CD4-positive, CD25-positive, alpha-beta regulatory T cell (primary cell): Measurements from ENCODE around the gene FDX2. TPM values are rescaled to one million over a fixed set of nuclear protein-coding genes. Genes with fewer than 3 reads are reported as not detected.

ENCODE experiments used
- ATAC-seq, 2 donors: fragments of 150-1000 bp; cut with Tn5 transposase; one replicate each; pipeline ENCODE4 v1.10.0; 2021; ENCODE audit warnings: low read depth in 2 of 2, moderate number of reproducible peaks in 2 of 2, moderate library complexity in 1 of 2
- DNase-seq, 3 donors: peaks; one replicate each; pipeline versions ENCODE4 v3.0.0 to v3.0.0-alpha.2; 2012 to 2022; ENCODE audit warnings: mixed read lengths in 1 of 3
- H3K27ac ChIP-seq: one replicate; pipeline ENCODE4 v1.7.0; 2013; ENCODE audit warnings: mild to moderate bottlenecking, low read length; ENCODE audit not compliant: insufficient read depth, poor library complexity, severe bottlenecking
- H3K27me3 ChIP-seq: one replicate; pipeline ENCODE4 v1.7.0; 2013; ENCODE audit warnings: low read length; ENCODE audit not compliant: control insufficient read depth, insufficient read depth
- H3K36me3 ChIP-seq: one replicate; pipeline ENCODE4 v1.7.0; 2013; ENCODE audit warnings: mild to moderate bottlenecking, low read length, moderate library complexity; ENCODE audit not compliant: control insufficient read depth, insufficient read depth
- H3K4me1 ChIP-seq: 2 replicates; pipeline ENCODE4 v1.7.0; 2013; ENCODE audit warnings: mild to moderate bottlenecking, low read length; ENCODE audit not compliant: insufficient read depth, control insufficient read depth, poor library complexity, severe bottlenecking
- H3K4me3 ChIP-seq: one replicate; pipeline ENCODE4 v1.7.0; 2013; ENCODE audit warnings: low read depth, mild to moderate bottlenecking, low read length, moderate library complexity
- H3K9me3 ChIP-seq, 2 experiments: 1 replicate in 1 of 2; 2 replicates in 1 of 2; pipeline ENCODE4 v1.7.0; 2013; ENCODE audit warnings: low read length in 2 of 2, mild to moderate bottlenecking in 1 of 2, moderate library complexity in 1 of 2; ENCODE audit not compliant: control insufficient read depth in 2 of 2
- H3K27ac Mint-ChIP-seq, 3 donors: one replicate each; pipeline ENCODE4 v1.8.0; 2020 to 2022; ENCODE audit warnings: mild to moderate bottlenecking in 3 of 3, mixed read lengths in 3 of 3, moderate library complexity in 2 of 3
- H3K27me3 Mint-ChIP-seq: one replicate; pipeline ENCODE4 v1.8.0; 2022; ENCODE audit warnings: mild to moderate bottlenecking, mixed read lengths
- H3K36me3 Mint-ChIP-seq: one replicate; pipeline ENCODE4 v1.8.0; 2020; ENCODE audit warnings: mixed read lengths
- H3K4me1 Mint-ChIP-seq, 4 donors: one replicate each; pipeline ENCODE4 v1.8.0; 2020 to 2022; ENCODE audit warnings: mixed read lengths in 4 of 4, mild to moderate bottlenecking in 1 of 4
- H3K4me3 Mint-ChIP-seq, 4 donors: one replicate each; pipeline ENCODE4 v1.8.0; 2020 to 2022; ENCODE audit warnings: mild to moderate bottlenecking in 4 of 4, mixed read lengths in 4 of 4, moderate library complexity in 3 of 4
- H3K9me3 Mint-ChIP-seq, 7 donors: one replicate each; pipeline ENCODE4 v1.8.0; 2020 to 2022; ENCODE audit warnings: mixed read lengths in 7 of 7, mild to moderate bottlenecking in 3 of 7, moderate library complexity in 2 of 7
- polyA plus RNA-seq, 4 donors: library from polyadenylated mRNA; unstranded; fragments of 300-500 nt; fragmentation: Illumina TruSeq; gene quantifications; one replicate each; pipeline ENCODE4 v1.2.3, GENCODE V29; 2021
- total RNA-seq: library from RNA; stranded (reverse); gene quantifications from one replicate; pipeline ENCODE4 v1.2.3, GENCODE V29; 2022

The FDX2 gene
- total and polyA plus RNA-seq, 5 donors from 2014 or later = 3.5 to 16.5 (median 13.4) TPM

DNA sequence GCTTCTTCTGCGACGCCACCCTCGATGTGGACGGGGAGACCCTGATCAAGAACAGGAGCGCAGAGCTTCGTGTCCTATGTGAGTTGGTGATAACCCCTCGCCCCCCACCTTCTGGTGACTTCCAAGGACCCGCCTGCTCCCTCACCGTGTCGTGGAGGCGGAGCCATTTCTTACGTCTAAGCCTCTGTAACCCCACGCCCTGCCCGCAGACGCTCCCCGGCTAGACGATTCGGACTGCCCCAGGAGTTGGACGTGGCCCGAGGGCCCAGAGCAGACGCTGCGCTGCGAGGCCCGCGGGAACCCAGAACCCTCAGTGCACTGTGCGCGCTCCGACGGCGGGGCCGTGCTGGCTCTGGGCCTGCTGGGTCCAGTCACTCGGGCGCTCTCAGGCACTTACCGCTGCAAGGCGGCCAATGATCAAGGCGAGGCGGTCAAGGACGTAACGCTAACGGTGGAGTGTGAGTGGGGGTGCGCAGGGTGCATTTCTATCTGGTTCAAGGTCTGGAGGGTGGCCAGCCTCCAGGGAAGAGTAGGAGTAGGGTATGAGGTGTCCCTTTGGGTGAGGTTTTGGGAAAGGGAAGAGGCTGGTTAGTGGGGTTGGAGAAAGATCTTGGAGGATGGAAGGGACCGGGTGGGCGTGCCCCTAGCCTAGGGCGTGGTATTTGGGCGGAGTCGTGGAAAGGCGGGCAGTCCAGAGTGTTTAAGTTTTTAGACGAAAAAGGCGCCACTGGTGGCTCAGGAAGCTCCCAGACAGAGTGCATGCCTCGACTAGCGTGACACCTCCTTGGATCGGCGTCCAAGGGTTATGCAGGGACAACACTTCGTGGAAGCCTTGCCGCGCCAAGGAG, 22.8 kb downstream of the FDX2 start:
- no peak overlapping the region for H3K27ac ChIP-seq
- Mint-ChIP-seq H3K4me1 (peaks cover 0 to 66% (median 23%) of the 10 kb centered on the region in 4 donors), H3K27me3 (peaks cover 75% of the 10 kb centered on the region), H3K27ac (peak overlapping the region in 2 of 3 donors; percentile 49 to 58), H3K36me3 (no peaks in the 10 kb centered on the region), H3K9me3 (peaks cover 0 to 4% (median 0%) of the 10 kb centered on the region in 7 donors), H3K4me3 (peak overlapping the region; percentile 82 to 90 (median 86))
- H3K36me3 ChIP-seq = no peaks in the 10 kb centered on the region
- DNase-seq (no peak), ATAC-seq (no peak)
- H3K4me1 ChIP-seq = peaks cover 81% of the 10 kb centered on the region
- no peak overlapping the region for H3K4me3 ChIP-seq
- peaks cover 5% of the 10 kb centered on the region for H3K27me3 ChIP-seq
- H3K9me3 ChIP-seq = no peaks in the 10 kb centered on the region

DNA sequence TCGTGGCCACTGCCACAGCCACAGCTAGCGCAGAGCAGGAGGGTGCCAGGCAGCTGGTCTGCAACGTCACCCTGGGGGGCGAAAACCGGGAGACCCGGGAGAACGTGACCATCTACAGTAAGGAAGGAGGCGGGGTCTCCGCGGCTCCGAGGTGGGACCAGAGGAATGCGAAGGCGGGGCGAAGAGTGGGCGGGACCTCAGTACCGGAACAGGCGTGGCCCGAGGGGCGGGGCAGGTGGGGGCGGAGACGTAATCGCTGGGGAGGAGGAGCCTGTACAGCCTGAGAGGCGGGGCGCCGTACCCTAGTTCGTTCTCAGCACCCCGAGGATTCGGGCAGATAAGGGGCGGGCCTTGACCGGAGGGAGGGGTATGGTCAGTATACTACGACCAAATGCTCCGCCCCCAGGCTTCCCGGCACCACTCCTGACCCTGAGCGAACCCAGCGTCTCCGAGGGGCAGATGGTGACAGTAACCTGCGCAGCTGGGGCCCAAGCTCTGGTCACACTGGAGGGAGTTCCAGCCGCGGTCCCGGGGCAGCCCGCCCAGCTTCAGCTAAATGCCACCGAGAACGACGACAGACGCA, 23.5 kb downstream of the FDX2 start:
- peaks cover 0 to 73% (median 27%) of the 10 kb centered on the region in 4 donors for H3K4me1 Mint-ChIP-seq
- H3K4me3 Mint-ChIP-seq = peak overlapping the region; percentile 82 to 90 (median 86)
- no peak overlapping the region for H3K27ac Mint-ChIP-seq
- ATAC-seq = peak; percentile 38 to 40
- H3K4me1 ChIP-seq = peaks cover 88% of the 10 kb centered on the region
- no peaks in the 10 kb centered on the region for H3K9me3 ChIP-seq
- peak; percentile 57 to 64 (median 60) for DNase-seq
- peaks cover 8% of the 10 kb centered on the region for H3K27me3 ChIP-seq
- H3K36me3 ChIP-seq = no peaks in the 10 kb centered on the region
- H3K9me3 Mint-ChIP-seq = peaks cover 0 to 4% (median 0%) of the 10 kb centered on the region in 7 donors
- H3K36me3 Mint-ChIP-seq = no peaks in the 10 kb centered on the region
- peak overlapping the region; percentile 32 for H3K4me3 ChIP-seq
- peaks cover 82% of the 10 kb centered on the region for H3K27me3 Mint-ChIP-seq
- no peak overlapping the region for H3K27ac ChIP-seq

DNA sequence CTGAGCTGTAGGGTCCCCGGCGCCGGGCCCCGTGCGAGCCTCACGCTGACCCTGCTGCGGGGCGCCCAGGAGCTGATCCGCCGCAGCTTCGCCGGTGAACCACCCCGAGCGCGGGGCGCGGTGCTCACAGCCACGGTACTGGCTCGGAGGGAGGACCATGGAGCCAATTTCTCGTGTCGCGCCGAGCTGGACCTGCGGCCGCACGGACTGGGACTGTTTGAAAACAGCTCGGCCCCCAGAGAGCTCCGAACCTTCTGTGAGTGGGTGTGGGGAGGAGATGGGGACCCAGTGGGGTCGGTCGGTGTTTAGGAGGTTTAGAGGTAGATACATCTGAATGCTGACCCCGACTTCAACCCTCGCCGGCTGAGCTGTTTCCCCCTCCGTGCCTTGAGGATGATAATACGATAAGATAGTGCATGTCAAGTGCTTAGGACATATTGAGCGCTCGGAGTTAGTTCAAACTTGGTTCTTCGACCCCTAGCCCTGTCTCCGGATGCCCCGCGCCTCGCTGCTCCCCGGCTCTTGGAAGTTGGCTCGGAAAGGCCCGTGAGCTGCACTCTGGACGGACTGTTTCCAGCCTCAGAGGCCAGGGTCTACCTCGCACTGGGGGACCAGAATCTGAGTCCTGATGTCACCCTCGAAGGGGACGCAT, 24.1 kb downstream of the FDX2 start:
- peaks cover 8% of the 10 kb centered on the region for H3K27me3 ChIP-seq
- H3K27ac ChIP-seq = no peak overlapping the region
- H3K27ac Mint-ChIP-seq = no peak overlapping the region
- peak overlapping the region; percentile 32 for H3K4me3 ChIP-seq
- H3K4me1 ChIP-seq = peaks cover 94% of the 10 kb centered on the region
- H3K36me3 Mint-ChIP-seq = no peaks in the 10 kb centered on the region
- ATAC-seq = no peak
- H3K4me1 Mint-ChIP-seq = peaks cover 0 to 78% (median 27%) of the 10 kb centered on the region in 4 donors
- H3K9me3 Mint-ChIP-seq = peaks cover 0 to 4% (median 0%) of the 10 kb centered on the region in 7 donors
- peak in 1 of 3 donors; percentile 39 for DNase-seq
- H3K36me3 ChIP-seq = no peaks in the 10 kb centered on the region
- peaks cover 84% of the 10 kb centered on the region for H3K27me3 Mint-ChIP-seq
- peak overlapping the region; percentile 82 to 90 (median 86) for H3K4me3 Mint-ChIP-seq
- H3K9me3 ChIP-seq = no peaks in the 10 kb centered on the region

DNA sequence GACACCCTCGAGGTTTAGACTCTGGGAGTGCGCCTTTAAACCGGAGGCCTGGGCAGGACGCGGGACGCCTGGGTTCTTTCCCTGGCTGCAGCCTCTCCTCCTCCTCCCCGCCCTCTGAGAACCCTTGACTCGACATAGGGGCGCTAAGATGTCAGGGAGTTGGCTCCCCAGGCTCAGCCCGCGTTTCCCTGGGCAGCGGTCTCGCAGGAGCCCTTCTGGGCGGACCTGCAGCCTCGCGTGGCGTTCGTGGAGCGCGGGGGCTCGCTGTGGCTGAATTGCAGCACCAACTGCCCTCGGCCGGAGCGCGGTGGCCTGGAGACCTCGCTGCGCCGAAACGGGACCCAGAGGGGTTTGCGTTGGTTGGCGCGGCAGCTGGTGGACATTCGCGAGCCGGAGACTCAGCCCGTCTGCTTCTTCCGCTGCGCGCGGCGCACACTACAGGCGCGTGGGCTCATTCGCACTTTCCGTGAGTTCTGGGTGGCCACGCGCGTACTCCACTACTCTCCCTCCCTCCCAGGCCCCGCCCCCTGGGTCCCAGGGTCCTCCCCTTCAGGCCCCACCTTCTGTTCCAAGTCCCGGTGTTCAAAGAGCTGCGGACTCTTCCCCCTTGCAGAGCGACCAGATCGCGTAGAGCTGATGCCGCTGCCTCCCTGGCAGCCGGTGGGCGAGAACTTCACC, 24.8 kb downstream of the FDX2 start:
- no peak overlapping the region for H3K4me3 ChIP-seq
- H3K36me3 ChIP-seq = no peaks in the 10 kb centered on the region
- ATAC-seq = peak in 1 of 2 donors; percentile 14
- no peak overlapping the region for H3K27ac Mint-ChIP-seq
- H3K4me1 Mint-ChIP-seq = peaks cover 0 to 84% (median 31%) of the 10 kb centered on the region in 4 donors
- H3K27me3 Mint-ChIP-seq = peaks cover 84% of the 10 kb centered on the region
- H3K27ac ChIP-seq = no peak overlapping the region
- peak; percentile 40 to 57 (median 53) for DNase-seq
- peaks cover 1% of the 10 kb centered on the region for H3K36me3 Mint-ChIP-seq
- H3K9me3 Mint-ChIP-seq = peaks cover 0 to 4% (median 0%) of the 10 kb centered on the region in 7 donors
- peak overlapping the region; percentile 82 to 90 (median 86) for H3K4me3 Mint-ChIP-seq
- no peaks in the 10 kb centered on the region for H3K9me3 ChIP-seq
- peaks cover 8% of the 10 kb centered on the region for H3K27me3 ChIP-seq
- H3K4me1 ChIP-seq = peaks cover 96% of the 10 kb centered on the region

DNA sequence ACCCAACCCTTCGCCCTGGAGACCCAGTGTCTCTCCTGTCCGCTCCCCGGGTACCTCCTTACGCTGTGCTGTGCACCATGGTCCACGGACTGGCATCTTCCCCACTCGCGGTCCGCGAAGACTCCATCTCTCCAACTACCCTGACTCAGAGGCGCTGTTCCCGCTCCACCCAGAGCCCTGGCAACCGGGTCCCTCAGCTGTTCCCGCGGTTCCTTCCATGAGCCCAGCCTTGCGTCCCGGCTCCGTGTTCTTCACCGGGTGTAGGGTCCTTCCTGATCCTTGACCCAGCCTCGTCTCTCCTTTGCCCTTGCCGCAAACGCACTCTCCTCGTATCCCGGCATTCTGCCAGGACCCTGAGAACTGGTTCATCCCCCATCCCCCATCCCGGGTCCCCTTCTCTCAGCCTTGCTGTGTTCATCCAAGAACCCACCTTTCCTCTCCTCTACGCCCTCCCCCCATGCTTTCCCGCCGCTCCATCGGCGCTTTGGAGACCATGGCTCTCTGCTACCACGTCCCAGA, 25.4 kb downstream of the FDX2 start:
- peaks cover 7% of the 10 kb centered on the region for H3K36me3 Mint-ChIP-seq
- no peak overlapping the region for H3K27ac ChIP-seq
- H3K36me3 ChIP-seq = peaks cover 2% of the 10 kb centered on the region
- no peaks in the 10 kb centered on the region for H3K9me3 ChIP-seq
- H3K27me3 Mint-ChIP-seq = peaks cover 78% of the 10 kb centered on the region
- ATAC-seq (no peak), DNase-seq (no peak)
- H3K27me3 ChIP-seq = peaks cover 8% of the 10 kb centered on the region
- peak overlapping the region; percentile 82 to 90 (median 86) for H3K4me3 Mint-ChIP-seq
- H3K4me1 ChIP-seq = peaks cover 90% of the 10 kb centered on the region
- H3K9me3 Mint-ChIP-seq = peaks cover 0 to 4% (median 0%) of the 10 kb centered on the region in 7 donors
- H3K27ac Mint-ChIP-seq = peak overlapping the region in 1 of 3 donors; percentile 55
- H3K4me3 ChIP-seq = no peak overlapping the region
- H3K4me1 Mint-ChIP-seq = peaks cover 0 to 84% (median 27%) of the 10 kb centered on the region in 4 donors

DNA sequence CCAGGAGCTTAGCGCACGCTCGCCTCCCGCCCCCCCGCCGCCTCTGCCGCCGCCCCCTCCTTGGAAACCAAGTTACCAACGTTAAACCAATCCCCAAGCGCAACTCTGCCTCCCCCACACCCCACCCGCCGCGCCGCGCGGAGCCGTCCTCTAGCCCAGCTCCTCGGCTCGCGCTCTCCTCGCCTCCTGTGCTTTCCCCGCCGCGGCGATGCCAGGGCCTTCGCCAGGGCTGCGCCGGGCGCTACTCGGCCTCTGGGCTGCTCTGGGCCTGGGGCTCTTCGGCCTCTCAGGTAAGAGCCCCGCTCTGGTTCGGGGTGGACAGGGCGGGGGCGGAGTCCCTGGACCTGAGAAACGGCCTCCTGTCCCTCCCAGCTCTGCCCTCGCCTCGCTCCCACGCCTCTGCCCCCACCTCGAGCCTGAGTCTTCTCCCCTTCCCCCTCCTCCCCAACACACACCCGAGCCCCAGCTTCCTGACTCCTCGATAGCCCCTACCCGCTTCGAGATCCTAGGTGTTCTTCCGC, 25.9 kb downstream of the FDX2 start, which contains the start of gene ICAM5:
Gene ICAM5 (plus strand): TSS at position 117 of the 521 bp plus-strand sequence. CDS start 92 bp downstream, at position 209.
- H3K4me1 Mint-ChIP-seq = peaks cover 0 to 84% (median 26%) of the 10 kb centered on the region in 4 donors
- Histone ChIP-seq H3K27ac (no peak within 1 kb of the TSS), H3K4me1 (peaks cover 85% of the 10 kb centered on the region), H3K36me3 (peaks cover 7% of the 10 kb centered on the region), H3K4me3 (no peak within 1 kb of the TSS), H3K27me3 (peaks cover 8% of the 10 kb centered on the region), H3K9me3 (no peaks in the 10 kb centered on the region)
- H3K27me3 Mint-ChIP-seq = peaks cover 76% of the 10 kb centered on the region
- ATAC-seq = no peak
- DNase-seq = peak in 1 of 3 donors; percentile 27
- H3K4me3 Mint-ChIP-seq = peak within 1 kb of the TSS; percentile 82 to 92 (median 86)
- H3K9me3 Mint-ChIP-seq = peaks cover 0 to 4% (median 0%) of the 10 kb centered on the region in 7 donors
- peak within 1 kb of the TSS in 2 of 3 donors; percentile 32 to 55 for H3K27ac Mint-ChIP-seq
- H3K36me3 Mint-ChIP-seq = peaks cover 12% of the 10 kb centered on the region
